NCI-H524 treated with DMSO at 0.1 percent for 48 hours (cell line): ENCODE measurements around the gene CDC14B.

Experiments used
- DNase-seq: peaks from one replicate; lab custom pipeline; 2025; lab: John Stamatoyannopoulos, UW

Gene CDC14B

DNA sequence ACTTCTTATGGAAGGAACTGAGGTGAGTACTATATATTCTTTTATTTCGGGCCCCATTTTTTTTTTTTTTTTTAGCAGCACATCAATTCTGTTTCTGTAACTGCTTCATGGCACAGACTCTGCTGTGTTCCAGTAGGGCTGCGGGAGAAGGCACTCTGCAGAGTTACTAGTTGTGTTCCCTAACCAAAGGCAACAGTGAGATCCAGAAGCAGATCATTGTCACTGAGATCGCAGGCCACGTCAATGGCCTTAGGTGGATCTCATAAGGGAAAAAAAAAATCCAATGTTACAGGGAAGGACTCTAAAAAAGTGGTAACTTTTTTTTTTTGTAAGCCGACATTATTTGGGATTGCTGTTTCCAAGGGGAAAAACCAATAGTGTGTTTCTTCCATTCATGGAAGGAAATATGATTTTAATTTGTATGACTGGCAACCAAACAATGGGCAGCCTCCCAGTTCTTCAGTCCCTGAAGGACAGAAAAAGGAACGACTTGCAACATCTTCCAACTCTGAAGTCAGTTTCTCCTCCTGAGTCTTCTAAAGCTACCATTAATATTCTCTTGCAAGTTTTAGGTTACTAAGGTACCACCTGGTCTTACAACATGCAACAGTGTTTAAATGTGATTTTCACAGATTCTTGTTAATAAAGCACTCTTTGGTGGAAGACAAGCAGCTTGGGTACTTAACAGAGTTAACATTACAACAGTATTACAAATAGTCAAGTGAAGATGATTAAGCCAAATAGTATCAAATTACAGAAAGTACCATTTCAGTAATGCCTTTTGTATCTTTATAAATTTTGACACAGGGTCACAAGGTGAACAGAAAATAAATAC, 116.9 kb downstream of the CDC14B start:
- no peak for DNase-seq

DNA sequence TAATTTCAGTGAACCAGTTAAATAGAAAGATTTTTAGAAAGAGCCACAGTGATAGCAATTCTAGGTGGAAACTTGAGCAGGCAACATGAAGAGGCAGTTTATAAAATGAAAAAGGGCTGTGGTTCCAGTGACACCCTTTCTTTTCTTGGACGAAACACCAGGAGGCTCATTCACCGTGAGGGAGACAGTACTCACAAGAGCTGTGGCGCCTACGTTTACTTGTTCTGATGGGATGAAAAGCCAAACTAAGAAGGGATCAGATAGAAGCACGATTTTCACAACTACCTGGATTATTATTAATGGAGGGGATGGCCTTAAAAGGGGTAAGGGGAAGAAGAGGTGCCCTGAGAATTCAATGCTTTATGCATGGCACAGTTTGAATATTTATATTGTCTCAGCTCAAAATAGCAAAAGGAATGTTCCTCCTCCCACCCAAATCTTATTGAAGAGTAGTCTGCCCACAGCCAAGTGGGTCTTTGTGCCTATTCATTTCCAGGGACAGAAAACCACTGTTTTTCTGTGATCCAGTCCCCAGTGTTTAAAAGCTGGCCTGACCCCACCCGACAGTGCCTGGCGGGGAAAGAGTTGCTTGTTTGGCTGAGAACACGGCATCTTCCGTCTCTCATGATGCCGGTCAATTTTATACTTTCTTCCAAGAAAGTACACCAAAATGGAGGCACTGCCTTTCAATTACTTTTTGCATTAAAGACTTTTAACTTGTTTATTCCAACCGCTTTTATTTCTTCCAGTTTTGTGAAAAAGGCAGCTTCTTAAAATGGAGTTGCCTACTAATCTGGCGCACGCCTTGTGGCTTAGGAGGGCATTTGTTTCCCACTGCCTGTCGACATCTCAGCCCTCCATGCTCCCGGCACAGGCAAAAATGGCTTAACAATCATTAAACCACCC, 117.8 kb downstream of the CDC14B start:
- DNase-seq = no peak

DNA sequence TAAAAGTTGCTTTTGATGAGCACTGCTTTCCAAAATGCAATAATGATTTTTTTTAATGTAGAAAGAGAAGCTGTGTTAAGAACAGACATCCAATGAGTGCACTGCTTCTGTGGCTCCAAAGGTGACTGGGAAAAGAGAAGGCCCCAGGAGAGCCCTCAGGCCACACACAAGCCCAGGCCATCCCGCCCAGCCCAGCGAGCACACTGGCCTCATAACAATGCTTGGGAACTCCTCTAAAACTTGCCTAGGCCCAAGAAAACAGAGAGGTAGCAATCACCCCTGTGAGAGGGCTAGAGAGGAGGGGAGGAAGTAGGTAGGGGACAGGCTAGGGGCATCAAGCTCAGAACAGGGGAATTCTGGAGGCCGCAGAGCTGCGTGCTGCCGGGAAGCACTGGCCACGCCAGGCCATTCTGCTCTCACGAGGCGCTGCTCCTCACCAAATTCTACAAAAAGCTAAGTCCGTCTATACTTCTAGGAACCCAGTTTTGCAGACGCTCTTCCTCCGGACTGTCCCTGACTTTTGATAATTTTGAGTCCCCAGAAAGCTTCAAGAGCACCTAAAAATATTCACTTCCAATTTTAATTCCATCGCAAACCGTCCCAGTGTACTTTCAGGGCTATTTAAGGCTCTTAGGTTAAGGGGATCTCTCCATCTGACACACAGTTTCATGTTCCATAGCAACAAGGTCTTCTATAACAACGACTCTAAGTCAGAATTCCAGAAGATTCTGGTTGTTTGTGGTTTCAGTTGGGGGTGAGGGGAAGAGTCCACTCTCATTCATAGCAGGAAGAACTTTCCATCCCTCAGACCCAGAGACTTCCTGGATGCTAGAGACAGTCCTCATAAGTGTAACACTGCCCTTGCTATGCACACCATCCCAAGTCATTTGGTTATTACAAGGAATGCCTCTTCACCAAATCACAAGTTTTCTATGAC, 118.7 kb downstream of the CDC14B start:
- no peak for DNase-seq

DNA sequence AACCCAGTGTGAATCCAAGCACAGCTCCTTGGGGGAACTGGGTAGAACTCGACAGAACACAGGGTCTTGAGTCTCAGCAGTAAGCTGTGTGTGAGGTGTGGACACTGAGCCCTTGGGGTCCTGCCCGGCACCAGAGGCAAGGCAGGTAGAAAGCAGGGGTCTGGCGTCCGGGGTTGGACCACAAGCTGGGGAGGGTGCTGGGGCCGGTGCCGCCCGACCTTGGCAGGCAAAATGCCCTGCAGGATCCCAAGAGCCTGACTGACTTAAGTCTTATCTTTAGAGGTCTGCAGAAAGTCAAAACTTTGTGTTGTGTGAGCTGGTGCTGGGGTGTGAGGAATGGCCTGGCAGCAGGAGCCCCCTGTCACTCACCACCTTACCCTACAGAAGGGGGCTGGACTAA, 120.4 kb downstream of the CDC14B start:
- DNase-seq = no peak

DNA sequence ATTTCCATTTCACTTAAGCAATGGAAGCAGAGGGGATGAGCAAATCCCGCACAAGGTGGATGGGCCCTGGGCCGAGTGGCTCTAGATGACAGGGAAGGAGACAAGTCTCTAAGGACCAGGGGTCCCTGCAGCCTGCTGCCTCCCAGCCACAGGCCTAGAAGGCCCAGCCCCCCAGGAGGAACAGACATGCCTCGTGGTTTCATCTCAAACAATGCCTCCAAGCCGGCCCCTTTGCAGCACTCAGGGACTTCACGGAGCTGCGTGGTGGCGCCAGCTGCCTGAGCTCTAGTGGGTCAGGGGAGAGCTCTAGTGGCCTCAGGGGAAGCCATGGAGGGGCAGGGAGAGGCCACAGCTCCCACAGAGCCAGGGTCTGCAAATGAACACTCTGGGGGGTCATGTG, 120.8 kb downstream of the CDC14B start:
- no peak for DNase-seq

DNA sequence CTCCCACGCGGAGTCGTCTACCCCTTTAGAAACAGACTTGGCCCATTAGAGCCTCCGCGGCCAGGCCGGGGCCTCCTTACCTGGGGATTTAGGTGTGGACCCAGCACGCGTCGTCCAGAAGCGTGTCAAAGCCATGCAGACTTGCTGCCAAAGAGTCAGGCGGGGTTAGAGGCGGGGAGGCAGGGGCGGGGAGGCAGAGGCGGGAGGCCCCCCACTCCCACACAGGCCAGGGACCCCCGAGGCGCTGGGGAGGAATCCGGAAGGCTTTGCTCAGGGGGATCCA, 122.6 kb downstream of the CDC14B start:
- no peak for DNase-seq

DNA sequence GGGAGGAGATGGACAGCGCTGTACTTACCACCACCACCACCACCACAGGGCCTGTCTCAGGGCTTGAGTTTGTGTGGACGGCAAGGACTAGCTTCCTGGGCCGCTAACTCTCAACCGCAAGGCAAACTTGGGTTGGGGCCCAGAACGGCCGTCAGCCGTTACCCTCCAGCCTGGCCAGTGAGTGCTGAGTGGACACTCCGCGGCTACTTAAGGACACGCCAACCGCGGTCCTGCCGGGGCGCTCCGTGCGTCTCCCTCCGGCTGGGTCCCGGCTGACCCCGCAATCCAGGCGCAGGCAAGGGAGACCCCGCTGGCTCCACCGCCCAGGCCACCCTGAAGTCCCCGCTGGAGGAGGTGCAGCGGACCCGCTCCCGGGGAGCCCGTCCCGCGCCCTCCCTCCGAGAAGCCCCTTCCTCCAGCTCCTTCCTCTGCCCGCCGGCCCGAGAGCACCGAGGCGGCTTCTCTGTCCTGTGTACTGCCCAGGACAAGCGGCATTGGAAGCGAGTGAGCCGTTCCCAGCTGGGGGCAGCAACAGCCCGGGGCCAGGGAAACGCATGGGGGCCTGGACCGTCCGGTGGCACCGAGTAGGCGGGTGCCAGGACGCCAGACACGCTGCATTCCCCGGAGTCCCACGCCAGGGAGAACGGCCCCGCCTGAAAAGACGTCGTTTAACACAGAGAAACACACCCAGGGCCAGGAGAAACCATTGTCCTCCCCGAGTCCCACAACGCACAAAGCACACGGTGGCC, 123.1 kb downstream of the CDC14B start:
- DNase-seq = no peak

DNA sequence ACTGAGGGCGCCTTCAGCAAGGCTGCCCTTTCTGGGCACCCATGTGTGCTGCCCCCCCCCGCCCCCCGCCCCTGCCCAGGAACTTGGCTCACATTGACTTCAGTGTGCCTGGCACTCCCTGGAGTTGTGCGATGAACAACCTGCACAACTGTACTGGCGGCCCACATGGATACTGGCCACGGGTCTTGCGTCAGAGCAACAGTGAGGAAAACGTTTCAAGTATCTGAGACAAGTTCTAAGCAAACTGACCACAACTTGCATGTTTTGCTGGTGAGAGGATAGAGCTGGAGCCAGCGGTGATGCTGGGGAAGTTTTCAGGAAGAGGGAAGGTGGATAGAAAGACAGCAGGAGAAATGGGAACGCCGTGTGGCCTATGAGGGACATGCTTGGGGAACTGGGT, 124.3 kb downstream of the CDC14B start:
- DNase-seq = no peak

DNA sequence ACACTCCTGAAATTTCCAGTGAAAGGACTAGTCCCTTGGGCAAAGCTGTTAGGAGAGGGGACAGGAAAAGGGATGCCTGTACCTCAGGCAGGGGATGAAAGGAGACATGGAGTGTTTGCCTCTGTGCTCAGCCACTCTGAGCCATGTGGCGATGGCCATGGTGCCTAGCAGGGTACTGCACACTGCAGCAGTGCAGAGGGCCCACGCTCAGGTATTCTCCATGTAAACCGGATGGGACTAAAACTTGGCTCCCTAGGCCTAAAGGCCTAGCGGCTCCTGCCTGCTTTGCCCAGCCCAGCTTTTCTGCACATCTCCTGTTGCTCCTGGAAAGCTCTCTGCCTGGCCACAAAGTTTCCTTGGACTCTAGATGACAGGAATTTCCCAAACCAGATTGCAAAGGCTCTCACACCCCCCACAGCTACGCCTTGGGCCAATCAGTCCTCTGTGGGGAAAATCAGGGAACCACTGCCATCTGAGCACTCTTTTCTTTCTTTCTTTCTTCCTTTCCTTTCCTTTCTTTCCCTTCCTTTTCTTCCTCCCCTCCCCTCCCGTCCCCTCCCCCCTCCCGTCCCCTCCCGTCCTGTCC, 125.3 kb downstream of the CDC14B start:
- no peak for DNase-seq

DNA sequence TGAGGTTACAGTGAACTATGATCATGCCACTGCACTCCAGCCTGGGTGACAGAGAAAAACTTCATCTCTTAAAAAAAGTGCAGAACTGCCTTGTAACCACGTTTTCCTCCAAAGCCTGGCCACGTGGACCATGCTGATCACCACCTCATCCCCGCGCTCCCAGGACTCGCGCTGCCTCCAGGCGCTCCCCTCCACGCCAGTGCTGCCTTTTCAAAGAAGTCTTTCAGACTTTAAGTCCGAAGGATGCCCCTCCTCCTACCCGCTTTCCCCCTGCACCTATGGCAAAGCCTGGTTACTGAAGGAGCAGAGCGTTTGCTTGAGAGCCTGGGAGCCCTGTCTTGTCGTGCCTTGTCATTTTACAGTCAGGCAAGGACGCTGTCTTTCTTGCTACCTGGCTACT, 125.9 kb downstream of the CDC14B start:
- DNase-seq = no peak

DNA sequence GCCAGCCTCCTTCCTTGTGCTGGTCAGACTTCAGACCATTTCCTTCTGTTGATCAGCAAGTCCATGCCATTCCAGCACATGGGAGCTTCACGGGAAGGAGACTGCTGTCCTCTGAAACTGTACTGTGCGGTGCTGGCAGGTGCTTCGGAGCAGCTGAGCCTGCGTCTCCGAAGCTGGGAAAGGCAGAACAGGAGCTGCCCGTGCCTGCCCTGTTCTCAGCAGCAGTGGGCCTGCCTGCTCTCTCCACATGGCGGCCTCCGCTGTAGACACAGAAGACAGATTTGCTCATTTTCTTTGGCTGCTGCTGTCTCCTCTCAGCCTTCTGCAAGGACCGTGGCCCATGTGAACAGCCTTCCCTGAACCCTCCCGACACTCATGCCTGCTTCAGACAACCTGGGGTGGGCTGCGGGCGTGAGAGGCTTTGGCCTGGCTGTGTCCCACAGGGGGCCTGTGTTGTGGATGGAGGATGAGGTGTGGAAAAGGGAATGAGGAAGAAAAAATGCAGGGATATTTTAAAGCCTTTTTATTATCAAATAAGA, 126.6 kb downstream of the CDC14B start:
- DNase-seq = no peak

DNA sequence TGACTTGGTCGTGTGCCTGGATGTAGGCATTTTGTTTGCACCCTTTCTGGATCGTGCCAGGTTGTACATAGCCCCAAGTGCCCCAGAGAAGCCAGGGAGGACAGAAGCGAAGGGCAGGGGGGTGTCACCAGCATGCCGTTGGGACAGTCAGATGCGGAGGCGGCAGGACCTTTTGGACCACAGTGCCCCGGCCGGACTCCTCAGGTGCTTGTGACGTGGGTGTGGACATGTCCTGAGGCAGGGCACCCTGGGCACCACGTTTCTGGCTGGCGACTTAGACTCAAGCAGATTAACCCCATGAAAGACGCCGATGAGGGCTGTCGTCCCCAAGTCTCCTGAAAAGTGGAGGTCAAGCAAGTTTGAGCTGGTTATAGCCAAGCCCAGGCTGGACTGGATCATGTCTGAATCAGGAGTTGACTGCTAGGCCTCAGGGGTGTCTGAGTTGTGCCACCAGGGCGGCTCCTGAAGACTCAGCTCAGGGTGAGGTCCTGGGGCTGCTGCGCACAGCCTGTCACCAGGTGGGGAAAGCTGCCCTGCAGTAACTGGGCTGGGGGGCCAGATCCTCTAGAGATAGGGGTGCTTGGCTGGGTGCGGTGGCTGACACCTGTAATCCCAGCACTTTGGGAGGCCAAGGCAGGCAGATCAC, 127.6 kb downstream of the CDC14B start:
- DNase-seq = no peak

DNA sequence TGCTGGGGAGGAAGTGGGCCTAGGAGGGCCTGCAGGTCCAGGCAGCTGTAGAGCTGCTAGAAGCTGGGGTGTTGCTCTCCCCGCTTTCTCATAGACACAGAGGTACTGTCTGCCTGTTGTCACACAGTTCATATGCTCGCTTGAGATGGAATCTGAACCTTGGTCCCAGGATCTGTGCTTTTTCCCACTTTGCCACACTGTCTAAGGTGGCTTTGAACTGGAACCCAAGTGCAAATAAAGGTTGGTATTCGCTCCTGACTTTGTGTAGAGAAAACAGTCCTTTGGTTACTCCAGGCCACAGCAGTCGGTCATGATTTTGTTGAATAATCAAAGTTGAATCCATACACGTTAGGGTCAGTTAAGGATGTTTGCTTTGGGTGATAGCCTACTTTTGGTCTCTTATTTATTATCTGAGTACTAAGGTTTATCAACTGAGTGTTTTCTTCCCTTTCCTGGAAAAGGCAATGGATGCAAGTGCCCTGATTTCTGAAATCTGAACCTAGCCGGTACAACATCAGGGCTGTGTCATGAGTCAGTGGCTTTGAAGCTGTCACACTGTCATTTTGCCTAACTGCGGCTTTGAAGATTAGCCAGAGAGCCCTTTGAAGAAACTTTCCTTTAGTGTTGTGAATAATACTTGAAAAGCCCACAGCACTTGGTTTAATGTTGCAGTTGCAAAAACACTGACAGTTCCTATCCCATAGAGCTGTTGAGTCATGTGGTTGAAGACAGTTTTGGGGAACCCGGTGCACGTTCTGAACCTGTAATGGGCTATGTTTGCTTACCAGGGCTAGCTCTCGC, 128.4 kb downstream of the CDC14B start:
- no peak for DNase-seq

DNA sequence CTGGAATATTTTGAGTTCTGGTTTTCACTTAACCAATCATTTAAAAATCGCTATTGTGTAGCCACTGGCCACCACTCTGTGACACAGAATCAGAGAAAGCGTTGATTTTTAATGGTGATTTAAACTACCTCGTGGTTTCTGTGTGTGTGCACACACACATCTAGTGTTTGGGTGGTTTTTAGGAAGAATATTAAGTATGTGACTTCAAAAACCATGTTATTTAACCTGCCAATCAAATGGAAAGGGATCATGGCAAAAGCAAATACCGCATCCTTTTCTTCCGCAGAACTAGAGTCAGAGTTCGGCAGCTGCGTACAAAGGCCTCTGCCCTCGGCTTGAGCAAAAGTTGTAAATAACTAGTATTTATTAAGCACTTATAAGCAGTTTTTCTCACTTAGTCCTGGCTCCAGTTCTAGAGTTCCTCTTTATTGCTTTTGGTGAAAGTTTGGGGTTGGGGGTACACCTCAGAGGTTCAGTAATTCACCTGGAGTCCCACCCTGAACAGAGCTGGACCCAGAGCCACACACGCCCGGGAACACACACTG, 129.0 kb downstream of the CDC14B start:
- no peak for DNase-seq

DNA sequence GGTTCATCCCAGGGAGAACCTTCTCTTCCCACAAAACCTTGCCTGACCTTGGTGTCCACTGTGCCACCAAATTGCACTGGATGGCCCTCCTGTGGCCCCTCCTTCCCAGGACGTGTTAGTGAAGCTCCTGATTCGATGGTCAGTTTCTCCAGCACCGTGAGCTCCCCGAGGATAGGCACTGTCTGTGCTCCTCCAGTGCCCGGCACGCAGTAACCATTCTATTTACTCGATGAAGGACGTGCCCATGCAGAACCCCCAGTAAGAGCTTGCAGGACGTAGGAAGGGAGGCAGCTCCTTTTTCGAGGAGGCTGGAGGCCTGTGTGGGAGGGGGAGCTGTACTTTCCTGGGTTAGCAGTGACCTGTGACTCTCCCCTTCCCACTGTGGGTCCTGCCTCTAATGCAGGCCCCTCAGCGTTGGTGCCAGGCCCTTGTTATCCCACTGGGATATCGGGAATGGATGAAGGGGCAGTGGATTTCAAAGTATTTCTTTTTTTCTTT, 130.1 kb downstream of the CDC14B start:
- no peak for DNase-seq

DNA sequence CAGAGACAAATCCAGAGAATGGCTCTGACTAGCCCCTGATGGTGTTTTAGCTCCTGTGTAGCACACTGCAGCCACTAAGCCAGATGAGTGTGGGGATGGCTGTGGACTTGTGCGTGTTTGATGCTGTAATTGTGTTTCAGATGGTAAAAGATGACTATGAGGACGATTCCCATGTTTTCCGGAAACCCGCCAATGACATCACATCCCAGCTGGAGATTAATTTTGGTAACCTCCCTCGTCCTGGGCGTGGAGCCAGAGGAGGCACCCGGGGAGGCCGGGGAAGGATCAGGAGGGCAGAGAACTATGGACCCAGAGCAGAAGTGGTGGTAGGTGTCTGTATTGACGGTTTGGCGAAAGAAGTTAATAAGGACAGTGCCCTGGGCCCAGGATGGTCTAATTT, 131.7 kb downstream of the CDC14B start:
- no peak for DNase-seq

DNA sequence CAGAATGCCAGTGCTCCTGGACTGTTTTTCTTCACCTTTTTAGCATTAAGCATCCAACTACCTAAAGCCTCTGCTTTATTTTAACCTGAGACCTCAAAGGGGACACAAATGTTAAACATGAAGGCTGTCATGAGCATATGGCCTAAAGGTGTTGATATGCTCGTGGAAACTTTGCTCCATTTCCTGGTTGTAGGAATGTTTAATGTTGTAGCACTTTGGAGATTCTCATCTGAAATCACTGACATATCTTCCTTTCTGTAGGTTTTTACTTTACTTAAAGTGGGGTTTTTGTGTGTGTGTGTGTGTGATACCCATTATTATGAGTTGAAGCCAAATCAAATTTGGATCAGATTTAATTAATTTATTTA, 132.6 kb downstream of the CDC14B start:
- DNase-seq = no peak

DNA sequence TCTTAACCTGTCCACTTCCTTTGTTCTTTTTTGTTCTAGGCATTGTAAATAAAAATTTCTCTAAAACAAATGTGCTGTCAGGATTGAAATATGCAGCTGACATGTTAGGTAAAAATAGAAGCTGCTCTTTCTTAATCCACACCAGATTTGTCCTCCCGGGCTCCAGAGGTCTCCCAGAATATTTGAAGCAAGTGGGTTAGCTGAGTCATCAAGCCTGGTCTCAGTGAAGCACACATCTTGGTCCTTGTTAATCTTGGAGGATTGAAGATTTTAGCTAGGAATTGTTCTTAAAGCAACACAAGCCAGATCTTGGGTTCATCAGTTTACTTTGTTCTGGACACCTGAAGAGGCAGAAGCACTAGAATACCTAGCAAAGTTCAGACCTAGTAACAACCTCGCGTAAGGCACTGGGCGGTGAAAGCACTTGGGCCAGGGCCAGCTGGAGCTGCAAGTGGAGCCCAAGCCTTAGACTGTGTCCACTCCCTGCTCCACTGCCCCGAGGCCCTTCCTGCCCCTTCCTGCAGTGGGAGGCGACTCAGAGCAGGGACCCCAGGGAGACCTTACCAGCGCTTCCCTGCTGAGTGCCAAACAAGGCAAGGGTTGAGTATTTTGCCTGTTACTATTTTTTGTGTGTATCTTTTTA, 133.1 kb downstream of the CDC14B start:
- DNase-seq = no peak

DNA sequence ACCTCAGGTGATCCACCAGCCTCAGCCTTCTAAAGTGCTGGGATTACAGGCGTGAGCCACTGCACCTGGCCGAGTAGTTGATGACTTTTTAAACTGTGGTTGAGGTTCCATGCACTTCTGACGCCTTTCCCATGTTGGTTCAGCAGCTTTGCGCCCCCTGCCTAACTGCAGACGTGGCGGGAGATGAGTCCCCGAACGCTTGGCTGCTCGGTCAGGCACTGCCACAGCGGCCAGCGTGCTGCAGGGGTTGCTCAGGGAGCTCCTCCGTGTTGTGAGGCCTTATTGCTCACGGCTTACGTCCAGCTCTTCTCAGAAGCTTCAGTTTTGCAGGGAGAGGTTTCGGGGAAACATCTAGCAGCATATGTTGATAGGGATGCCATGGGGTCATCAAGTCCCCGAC, 134.4 kb downstream of the CDC14B start:
- no peak for DNase-seq
